ENCODE data around the gene PAPPA2. TPM values are rescaled to one million over a fixed set of nuclear protein-coding genes. Genes with fewer than 3 reads are reported as not detected.
A peak's percentile ranks its signal among the peaks of the same experiment; 100 is the strongest.

PAPPA2 gene
- total RNA-seq, 4 donors from 2014 or later, result 0.55 to 3.3 (median 2.2) TPM; not detected in 1

DNA sequence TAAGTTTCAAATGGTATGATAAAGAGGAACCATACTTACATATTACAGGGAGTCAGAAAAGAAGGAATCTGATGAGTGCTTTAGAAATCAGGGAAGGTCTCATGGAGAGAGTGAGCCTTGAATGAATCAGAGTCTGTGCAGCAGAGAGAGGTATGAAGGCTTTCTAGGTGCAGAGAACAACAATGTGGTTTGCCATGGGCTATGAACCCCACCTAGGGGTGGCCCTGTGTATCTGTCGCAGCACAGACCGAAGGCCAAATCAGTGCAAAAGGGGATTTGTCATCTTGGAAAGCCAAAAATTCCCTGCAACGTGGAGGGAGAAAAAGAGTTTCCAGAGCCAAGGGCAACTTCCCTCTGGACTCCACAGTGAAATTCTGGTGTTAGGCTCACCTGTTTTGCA, 3.5 kb downstream of the PAPPA2 start:
- TF ChIP-seq EP300 (IDR thresholded peaks at IDR 0.05; ENCODE audit: low read depth) (no peak), POLR2AphosphoS5 (IDR thresholded peaks at IDR 0.05) (no peak), POLR2A (IDR thresholded peaks at IDR 0.05) (no peak)
- TF ChIP-seq, protein P1, sequence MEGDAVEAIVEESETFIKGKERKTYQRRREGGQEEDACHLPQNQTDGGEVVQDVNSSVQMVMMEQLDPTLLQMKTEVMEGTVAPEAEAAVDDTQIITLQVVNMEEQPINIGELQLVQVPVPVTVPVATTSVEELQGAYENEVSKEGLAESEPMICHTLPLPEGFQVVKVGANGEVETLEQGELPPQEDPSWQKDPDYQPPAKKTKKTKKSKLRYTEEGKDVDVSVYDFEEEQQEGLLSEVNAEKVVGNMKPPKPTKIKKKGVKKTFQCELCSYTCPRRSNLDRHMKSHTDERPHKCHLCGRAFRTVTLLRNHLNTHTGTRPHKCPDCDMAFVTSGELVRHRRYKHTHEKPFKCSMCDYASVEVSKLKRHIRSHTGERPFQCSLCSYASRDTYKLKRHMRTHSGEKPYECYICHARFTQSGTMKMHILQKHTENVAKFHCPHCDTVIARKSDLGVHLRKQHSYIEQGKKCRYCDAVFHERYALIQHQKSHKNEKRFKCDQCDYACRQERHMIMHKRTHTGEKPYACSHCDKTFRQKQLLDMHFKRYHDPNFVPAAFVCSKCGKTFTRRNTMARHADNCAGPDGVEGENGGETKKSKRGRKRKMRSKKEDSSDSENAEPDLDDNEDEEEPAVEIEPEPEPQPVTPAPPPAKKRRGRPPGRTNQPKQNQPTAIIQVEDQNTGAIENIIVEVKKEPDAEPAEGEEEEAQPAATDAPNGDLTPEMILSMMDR (IDR thresholded peaks at IDR 0.05), result peak in 1 of 5 experiments; percentile 4
- intact Hi-C loops (cut with DNase I; ENCODE audit: low total_unique reads), result no loop called here
- no peaks in the 10 kb centered on the region for H3K27me3 ChIP-seq
- in situ Hi-C loops (cut with MboI; ENCODE audit: low pct_ligation_motif_present in 1 of 4, low pct_unique_long_range_greater_than_20kb in 1 of 4, low sequenced_read_pairs in 3 of 4), result no loop called here
- H3K27ac ChIP-seq, result no peak overlapping the region
- no peaks in the 10 kb centered on the region for H3K36me3 ChIP-seq
- DNase-seq, result no peak
- no peaks in the 10 kb centered on the region for H3K4me1 ChIP-seq
- 58 to 72% methylated on average over 2 to 3 of the region's 3 CpGs for WGBS, 2 donors (ENCODE audit: low coverage in 1 of 2)
- no peak overlapping the region for H3K4me3 ChIP-seq
- no peaks in the 10 kb centered on the region for H3K9me3 ChIP-seq

DNA sequence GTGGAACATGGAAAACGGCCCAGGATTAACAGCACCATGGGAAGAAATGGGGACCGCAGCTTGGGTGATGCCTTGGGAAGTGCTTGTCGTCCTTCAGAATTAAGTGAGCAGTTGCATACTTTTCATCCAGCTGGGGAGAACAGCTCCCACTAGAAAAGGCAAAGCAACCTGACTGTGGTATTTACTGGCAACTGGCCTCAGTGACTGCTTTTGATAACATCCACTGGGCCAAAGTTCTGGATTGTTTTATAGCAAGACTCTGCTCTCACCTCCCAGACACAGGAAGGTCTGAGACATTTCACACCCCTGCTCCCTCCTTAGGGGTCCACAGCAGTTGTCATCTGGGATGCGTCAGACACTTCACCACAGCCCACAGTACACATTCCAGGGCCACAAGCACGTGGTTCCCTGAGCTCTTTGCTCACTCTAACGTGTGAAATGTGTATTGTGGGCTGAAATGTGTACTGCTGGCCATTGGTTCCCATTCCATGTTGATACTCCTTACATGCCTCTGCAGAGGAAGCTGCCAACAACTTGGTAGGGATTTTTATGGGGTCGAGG, 6.6 kb downstream of the PAPPA2 start:
- Histone ChIP-seq H3K36me3 (no peaks in the 10 kb centered on the region), H3K27me3 (no peaks in the 10 kb centered on the region), H3K4me1 (no peaks in the 10 kb centered on the region), H3K27ac (peak overlapping the region in 1 of 4 donors; percentile 11), H3K4me3 (no peak overlapping the region), H3K9me3 (no peaks in the 10 kb centered on the region)
- in situ Hi-C loops (cut with MboI; ENCODE audit: low pct_ligation_motif_present in 1 of 4, low pct_unique_long_range_greater_than_20kb in 1 of 4, low sequenced_read_pairs in 3 of 4) (no loop called here), intact Hi-C loops (cut with DNase I; ENCODE audit: low total_unique reads) (no loop called here)
- TF ChIP-seq POLR2AphosphoS5 (IDR thresholded peaks at IDR 0.05) (peak in 2 of 3 donors; percentile 44 to 88), POLR2A (IDR thresholded peaks at IDR 0.05) (no peak), EP300 (IDR thresholded peaks at IDR 0.05; ENCODE audit: low read depth) (no peak)
- TF ChIP-seq, protein P1 (IDR thresholded peaks at IDR 0.05), result no peak
- 38 to 71% methylated on average over 3 to 7 of the region's 7 CpGs for whole genome bisulfite sequencing, 2 donors (ENCODE audit: low coverage in 1 of 2)
- DNase-seq, result no peak

DNA sequence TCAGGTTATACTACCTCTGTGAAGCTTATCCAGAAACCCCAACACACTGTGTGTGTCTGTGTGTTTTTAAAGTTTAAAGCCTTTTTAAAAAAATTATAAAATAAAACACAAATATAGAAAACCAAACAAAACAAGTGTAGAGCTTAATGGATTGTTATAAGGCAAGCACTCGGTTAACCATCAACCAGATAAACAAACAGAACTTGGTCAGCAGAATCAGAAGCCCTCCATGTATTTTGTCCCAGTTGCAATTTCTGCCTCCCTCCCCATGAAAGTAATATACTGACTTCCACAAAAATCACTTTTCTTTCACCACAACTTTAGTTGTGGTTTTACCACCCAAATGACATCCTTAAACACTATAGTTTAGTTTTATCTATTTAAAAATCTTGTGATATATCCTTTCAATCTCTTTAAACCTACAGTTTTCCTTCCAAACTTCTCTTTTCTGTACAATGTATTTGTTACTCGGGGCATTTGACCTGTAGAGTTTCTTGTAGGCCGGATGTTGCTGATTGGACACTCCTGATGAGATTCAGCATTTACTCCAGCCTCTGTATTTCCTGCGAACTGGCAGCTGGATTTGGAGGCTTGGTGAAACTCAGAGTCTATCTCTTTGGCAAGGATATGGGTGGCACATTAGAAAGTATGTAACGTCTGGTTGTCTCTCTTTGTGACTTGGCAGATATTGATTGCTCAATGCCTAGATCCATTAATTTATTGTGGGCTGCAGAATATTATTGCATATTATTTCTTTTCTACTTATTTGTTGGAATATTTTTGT, 8.6 kb downstream of the PAPPA2 start:
- 58 to 65% methylated on average over 5 of the region's 5 CpGs for WGBS, 2 donors (ENCODE audit: low coverage in 1 of 2)
- no peaks in the 10 kb centered on the region for H3K27me3 ChIP-seq
- no peak for DNase-seq
- no peaks in the 10 kb centered on the region for H3K4me1 ChIP-seq
- H3K36me3 ChIP-seq, result no peaks in the 10 kb centered on the region
- no peaks in the 10 kb centered on the region for H3K9me3 ChIP-seq
- intact Hi-C loops (cut with DNase I; ENCODE audit: low total_unique reads), result no loop called here
- no peak overlapping the region for H3K27ac ChIP-seq
- TF ChIP-seq POLR2AphosphoS5 (IDR thresholded peaks at IDR 0.05), result no peak
- no peak for TF ChIP-seq EP300 (IDR thresholded peaks at IDR 0.05; ENCODE audit: low read depth)
- no peak for TF ChIP-seq POLR2A (IDR thresholded peaks at IDR 0.05)
- TF ChIP-seq, protein P1 (IDR thresholded peaks at IDR 0.05), result no peak
- in situ Hi-C loops (cut with MboI; ENCODE audit: low pct_ligation_motif_present in 1 of 4, low pct_unique_long_range_greater_than_20kb in 1 of 4, low sequenced_read_pairs in 3 of 4), result no loop called here
- H3K4me3 ChIP-seq, result no peak overlapping the region

DNA sequence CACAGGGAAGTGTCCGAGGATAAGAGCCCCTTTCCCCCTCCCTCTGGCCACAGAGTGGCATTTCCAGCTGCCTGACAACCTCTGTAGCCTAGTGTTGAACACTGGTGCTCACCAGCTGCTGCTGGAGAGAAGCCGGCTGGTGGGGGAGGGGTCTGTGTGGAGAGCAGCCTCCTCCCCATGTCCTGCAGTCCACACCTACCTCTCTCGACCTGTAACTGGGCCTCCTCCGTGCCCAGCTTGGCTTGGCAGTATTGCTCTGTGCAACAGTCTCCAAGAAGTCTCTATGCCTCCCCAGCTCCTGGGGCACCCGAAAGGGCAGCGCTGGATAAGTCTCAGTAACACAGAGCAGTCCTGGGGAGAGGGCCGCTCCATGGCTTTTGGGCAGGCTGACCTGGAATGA, 17.0 kb downstream of the PAPPA2 start:
- in situ Hi-C loops (cut with MboI; ENCODE audit: low pct_ligation_motif_present in 1 of 4, low pct_unique_long_range_greater_than_20kb in 1 of 4, low sequenced_read_pairs in 3 of 4), result no loop called here
- intact Hi-C loops (cut with DNase I; ENCODE audit: low total_unique reads), result no loop called here

More for the DNA sequence above, 17.0 kb downstream of the PAPPA2 start:
- Histone ChIP-seq H3K36me3 (no peaks in the 10 kb centered on the region), H3K27me3 (no peaks in the 10 kb centered on the region), H3K27ac (no peak overlapping the region), H3K4me3 (no peak overlapping the region), H3K9me3 (no peaks in the 10 kb centered on the region), H3K4me1 (no peaks in the 10 kb centered on the region)
- no peak for TF ChIP-seq POLR2A (IDR thresholded peaks at IDR 0.05)
- WGBS, 2 donors (ENCODE audit: low coverage in 1 of 2), result 46% methylated on average over 7 of the region's 7 CpGs; no CpG with 5 or more reads in 1 of the 2 donors
- no peak for DNase-seq

Data from transverse colon (tissue), 4 donors.